Osteoblast (primary cell): ENCODE measurements around the gene HEMGN. TPM values are rescaled to one million over a fixed set of nuclear protein-coding genes. Genes with fewer than 3 reads are reported as not detected.

Source experiments
- DNase-seq: peaks from one replicate; pipeline ENCODE4 v3.0.0; 2011; ENCODE audit warnings: low spot score, mixed read lengths; ENCODE audit not compliant: insufficient read length; ENCODE audit errors: missing footprints
- H2AFZ ChIP-seq: 2 replicates; pipeline ENCODE4 v1.6.0; 2011; ENCODE audit warnings: mild to moderate bottlenecking, low read length
- H3K27ac ChIP-seq: 2 replicates; pipeline ENCODE4 v1.5.1; 2011; ENCODE audit warnings: mild to moderate bottlenecking, low read depth, low read length, moderate library complexity
- H3K27me3 ChIP-seq: 2 replicates; pipeline ENCODE4 v1.6.0; 2012; ENCODE audit warnings: mild to moderate bottlenecking, control low read depth, inconsistent platforms, low read length, moderate library complexity; ENCODE audit not compliant: insufficient read depth
- H3K36me3 ChIP-seq: 2 replicates; pipeline ENCODE4 v1.5.1; 2011; ENCODE audit warnings: mild to moderate bottlenecking, low read length, control low read depth, moderate library complexity; ENCODE audit not compliant: insufficient read depth
- H3K4me1 ChIP-seq: 2 replicates; pipeline ENCODE4 v1.5.1; 2011; ENCODE audit warnings: mild to moderate bottlenecking, low read length, control low read depth, moderate library complexity; ENCODE audit not compliant: insufficient read depth
- H3K4me2 ChIP-seq: 2 replicates; pipeline ENCODE4 v1.6.0; 2011; ENCODE audit warnings: mild to moderate bottlenecking, low read length; ENCODE audit not compliant: insufficient read depth
- H3K4me3 ChIP-seq: fragments of 200-600 bp; sonication (generic); 3 replicates; pipeline ENCODE4 v1.5.1; 2012; ENCODE audit warnings: mild to moderate bottlenecking, low read length, inconsistent platforms; ENCODE audit not compliant: insufficient read depth
- H3K79me2 ChIP-seq: 2 replicates; pipeline ENCODE4 v1.6.0; 2012; ENCODE audit warnings: mild to moderate bottlenecking, low read length, control low read depth, inconsistent platforms; ENCODE audit not compliant: insufficient read depth
- H3K9me3 ChIP-seq: 2 replicates; pipeline ENCODE4 v1.5.1; 2011; ENCODE audit warnings: low read depth, low read length, control low read depth
- H4K20me1 ChIP-seq: 2 replicates; pipeline ENCODE4 v1.6.0; 2012; ENCODE audit warnings: mild to moderate bottlenecking, low read length, control low read depth; ENCODE audit not compliant: insufficient read depth
- total RNA-seq: library from RNA; depleted of rRNA; stranded (reverse); fragments of >200 nt; gene quantifications from 2 replicates; pipeline ENCODE4 v1.2.3, GENCODE V29; 2012
- TF ChIP-seq, protein P1 (sequence below): IDR thresholded peaks from 2 replicates; pipeline ENCODE4 v1.5.1; 2011; ENCODE audit warnings: mild to moderate bottlenecking, low read depth, low read length, moderate library complexity; ENCODE audit errors: extremely low read depth

HEMGN gene
- total RNA-seq, 1 donor: not detected

DNA sequence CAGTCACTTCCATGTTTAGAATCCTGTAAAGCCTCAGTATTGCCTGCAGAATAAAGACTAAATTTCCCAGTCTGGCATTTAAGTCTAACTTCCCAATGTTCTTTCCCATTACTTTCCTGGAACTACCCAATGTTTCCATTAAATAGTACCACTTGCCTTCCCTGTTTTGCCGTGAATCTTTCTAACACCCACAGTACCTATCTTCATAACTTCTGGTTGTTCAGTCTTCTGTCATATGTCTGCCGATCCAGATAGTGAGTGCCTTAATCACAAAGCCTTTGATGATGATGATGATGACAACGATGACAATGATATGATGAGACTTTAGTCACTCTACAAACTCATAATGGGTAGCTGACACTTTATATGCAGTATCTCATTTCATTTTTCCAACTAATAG is 6.6 kb upstream of the HEMGN start:
- Histone ChIP-seq H3K79me2 (no peaks in the 10 kb centered on the region), H3K27ac (no peak overlapping the region), H3K4me3 (no peak overlapping the region), H3K36me3 (no peaks in the 10 kb centered on the region), H3K9me3 (no peaks in the 10 kb centered on the region), H3K4me1 (no peaks in the 10 kb centered on the region), H3K4me2 (no peak overlapping the region), H3K27me3 (peaks cover 44% of the 10 kb centered on the region), H2AFZ (no peak overlapping the region), H4K20me1 (no peaks in the 10 kb centered on the region)
- no peak for DNase-seq
- TF ChIP-seq, protein P1, sequence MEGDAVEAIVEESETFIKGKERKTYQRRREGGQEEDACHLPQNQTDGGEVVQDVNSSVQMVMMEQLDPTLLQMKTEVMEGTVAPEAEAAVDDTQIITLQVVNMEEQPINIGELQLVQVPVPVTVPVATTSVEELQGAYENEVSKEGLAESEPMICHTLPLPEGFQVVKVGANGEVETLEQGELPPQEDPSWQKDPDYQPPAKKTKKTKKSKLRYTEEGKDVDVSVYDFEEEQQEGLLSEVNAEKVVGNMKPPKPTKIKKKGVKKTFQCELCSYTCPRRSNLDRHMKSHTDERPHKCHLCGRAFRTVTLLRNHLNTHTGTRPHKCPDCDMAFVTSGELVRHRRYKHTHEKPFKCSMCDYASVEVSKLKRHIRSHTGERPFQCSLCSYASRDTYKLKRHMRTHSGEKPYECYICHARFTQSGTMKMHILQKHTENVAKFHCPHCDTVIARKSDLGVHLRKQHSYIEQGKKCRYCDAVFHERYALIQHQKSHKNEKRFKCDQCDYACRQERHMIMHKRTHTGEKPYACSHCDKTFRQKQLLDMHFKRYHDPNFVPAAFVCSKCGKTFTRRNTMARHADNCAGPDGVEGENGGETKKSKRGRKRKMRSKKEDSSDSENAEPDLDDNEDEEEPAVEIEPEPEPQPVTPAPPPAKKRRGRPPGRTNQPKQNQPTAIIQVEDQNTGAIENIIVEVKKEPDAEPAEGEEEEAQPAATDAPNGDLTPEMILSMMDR: no peak

DNA sequence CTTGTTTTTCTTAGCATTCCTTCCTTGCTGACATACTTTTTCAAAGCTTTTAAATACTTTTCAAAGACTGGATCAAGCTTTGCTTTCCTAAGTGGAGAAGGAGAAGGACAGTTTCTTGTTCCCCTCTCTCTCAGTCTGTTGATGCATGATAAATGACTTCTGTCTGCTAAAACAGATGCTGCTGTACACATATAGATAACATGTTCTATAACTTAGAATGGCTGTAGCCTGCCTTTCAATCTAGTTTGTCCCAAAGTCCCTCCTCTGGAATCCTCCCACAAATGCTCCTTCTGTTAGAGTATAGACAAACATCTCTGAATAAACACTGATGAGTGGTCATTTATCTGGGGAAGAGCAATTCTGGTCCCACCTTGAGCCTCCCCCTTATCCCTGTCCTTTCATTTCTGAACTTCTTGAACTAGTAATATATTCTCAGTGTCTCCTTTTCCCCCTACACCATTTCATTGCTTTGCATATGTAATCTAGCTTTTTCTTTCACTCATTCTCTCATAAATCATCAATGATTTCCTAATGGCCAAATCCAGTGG is 5.4 kb upstream of the HEMGN start:
- TF ChIP-seq, protein P1: no peak
- DNase-seq: no peak
- Histone ChIP-seq H3K4me1 (no peaks in the 10 kb centered on the region), H3K79me2 (no peaks in the 10 kb centered on the region), H3K4me2 (no peak overlapping the region), H3K27me3 (peaks cover 55% of the 10 kb centered on the region), H2AFZ (no peak overlapping the region), H3K9me3 (no peaks in the 10 kb centered on the region), H3K36me3 (no peaks in the 10 kb centered on the region), H3K27ac (no peak overlapping the region), H4K20me1 (no peaks in the 10 kb centered on the region), H3K4me3 (no peak overlapping the region)

- H3K27me3 ChIP-seq: peaks cover 71% of the 10 kb centered on the region
- H3K27ac ChIP-seq: no peak overlapping the region
- no peak overlapping the region for H3K4me3 ChIP-seq
- no peak overlapping the region for H2AFZ ChIP-seq
- H4K20me1 ChIP-seq: no peaks in the 10 kb centered on the region
- H3K9me3 ChIP-seq: no peaks in the 10 kb centered on the region
- no peak overlapping the region for H3K4me2 ChIP-seq
- H3K79me2 ChIP-seq: no peaks in the 10 kb centered on the region
- no peaks in the 10 kb centered on the region for H3K36me3 ChIP-seq
- no peak for DNase-seq
- TF ChIP-seq, protein P1: no peak
- no peaks in the 10 kb centered on the region for H3K4me1 ChIP-seq
These were observed 3.4 kb upstream of the HEMGN start for GRCh38 chr9:97941323-97941722.

GRCh38 chr9:97940741-97941140 is 2.8 kb upstream of the HEMGN start:
- Histone ChIP-seq H3K9me3 (no peaks in the 10 kb centered on the region), H4K20me1 (no peaks in the 10 kb centered on the region), H2AFZ (no peak overlapping the region), H3K36me3 (no peaks in the 10 kb centered on the region), H3K27ac (no peak overlapping the region), H3K4me2 (no peak overlapping the region), H3K27me3 (peaks cover 77% of the 10 kb centered on the region), H3K4me1 (no peaks in the 10 kb centered on the region), H3K4me3 (no peak overlapping the region), H3K79me2 (no peaks in the 10 kb centered on the region)
- no peak for DNase-seq
- TF ChIP-seq, protein P1: no peak
